Neuron (in vitro differentiated cells): ENCODE data around the gene NFE2L2.
"Not testable (repeated sequence)": the region's sequence is repeated elsewhere in the genome, so short reads cannot be mapped to it uniquely, and the experiment has no call there.

Experiments used
- H2AFZ ChIP-seq: one replicate; pipeline ENCODE4 v1.6.1; 2013; ENCODE audit warnings: low read depth, mild to moderate bottlenecking, inconsistent platforms, low read length, moderate library complexity
- H3K27me3 ChIP-seq: one replicate; pipeline ENCODE4 v1.6.1; 2013; ENCODE audit warnings: low read length; ENCODE audit not compliant: insufficient read depth
- H3K36me3 ChIP-seq: one replicate; pipeline ENCODE4 v1.6.1; 2013; ENCODE audit warnings: low read length; ENCODE audit not compliant: insufficient read depth
- H3K4me1 ChIP-seq: one replicate; pipeline ENCODE4 v1.6.1; 2013; ENCODE audit warnings: low read length; ENCODE audit not compliant: insufficient read depth
- H3K4me3 ChIP-seq: 2 replicates; pipeline ENCODE4 v1.5.1; 2013; ENCODE audit warnings: mild to moderate bottlenecking, low read length, moderate library complexity
- H3K9me3 ChIP-seq: one replicate; pipeline ENCODE4 v1.6.1; 2013; ENCODE audit warnings: low read length

Gene NFE2L2

DNA sequence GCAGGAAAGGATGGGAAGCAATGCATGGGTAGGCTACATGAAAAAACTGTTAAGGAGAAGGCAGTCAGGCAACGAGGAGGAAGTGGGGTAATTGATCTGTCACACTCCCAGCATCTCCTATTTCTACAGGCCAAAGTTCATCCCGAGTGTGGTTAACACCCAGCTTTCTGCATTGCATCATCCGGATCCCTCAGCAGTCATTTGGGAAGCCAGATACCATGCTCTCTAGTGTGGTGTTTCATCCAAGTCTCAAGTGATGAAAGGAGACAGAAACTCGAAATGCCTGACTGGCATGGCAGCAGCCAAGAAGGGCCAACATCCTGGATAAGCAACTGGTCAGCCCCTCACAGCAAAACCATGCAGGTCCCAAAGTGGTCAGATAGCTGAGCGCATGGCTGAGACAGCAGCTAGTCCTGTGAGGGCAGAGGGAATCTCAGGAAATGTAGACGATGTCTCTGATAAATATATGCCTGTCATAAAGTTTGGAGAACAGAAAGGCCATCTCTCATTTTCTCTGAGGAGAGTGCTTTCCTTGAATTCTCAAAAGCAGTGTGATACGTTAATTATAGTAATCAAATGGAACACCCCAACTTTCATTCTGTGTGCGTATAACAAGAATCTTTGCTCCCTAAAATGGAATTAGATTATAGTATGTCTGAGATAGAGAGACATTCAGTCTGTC, 76.8 kb downstream of the NFE2L2 start:
- Histone ChIP-seq H3K4me3 (no peak overlapping the region), H3K4me1 (no peaks in the 10 kb centered on the region)

GRCh38 chr2:177186038-177186437, 78.5 kb downstream of the NFE2L2 start:
- not testable (repeated sequence) for H3K9me3 ChIP-seq, H3K4me1 ChIP-seq, H3K4me3 ChIP-seq, H2AFZ ChIP-seq, H3K36me3 ChIP-seq, H3K27me3 ChIP-seq

More for the DNA sequence above, 76.8 kb downstream of the NFE2L2 start:
- Histone ChIP-seq H3K36me3 (no peaks in the 10 kb centered on the region), H2AFZ (no peak overlapping the region), H3K27me3 (no peaks in the 10 kb centered on the region), H3K9me3 (no peaks in the 10 kb centered on the region)

- H3K4me3 ChIP-seq: no peak overlapping the region
- no peaks in the 10 kb centered on the region for H3K9me3 ChIP-seq
- no peak overlapping the region for H2AFZ ChIP-seq
- H3K4me1 ChIP-seq: no peaks in the 10 kb centered on the region
- H3K36me3 ChIP-seq: no peaks in the 10 kb centered on the region
- no peaks in the 10 kb centered on the region for H3K27me3 ChIP-seq
These were observed 79.9 kb downstream of the NFE2L2 start for GRCh38 chr2:177184606-177185005.

- Histone ChIP-seq H3K36me3 (no peaks in the 10 kb centered on the region), H3K27me3 (no peaks in the 10 kb centered on the region), H2AFZ (no peak overlapping the region), H3K4me3 (no peak overlapping the region), H3K4me1 (no peaks in the 10 kb centered on the region), H3K9me3 (no peaks in the 10 kb centered on the region)
These were observed 80.7 kb downstream of the NFE2L2 start for GRCh38 chr2:177183860-177184259.
